Suprapubic skin (tissue), 4 donors: Measurements from ENCODE around the gene ATP6V0B.

ENCODE experiments used
- CTCF ChIP-seq, 2 donors: fragments of 200-600 bp in 1 of 2; fragments of 450-650 bp in 1 of 2; sonication (generic) in 1 of 2; IDR thresholded peaks; one replicate each; pipeline ENCODE4 v1.5.1; 2016 to 2019; ENCODE audit warnings: antibody characterized with exemption in 2 of 2, mild to moderate bottlenecking in 1 of 2, moderate library complexity in 1 of 2
- POLR2A ChIP-seq, 2 donors: fragments of 450-650 bp; IDR thresholded peaks; one replicate each; pipeline ENCODE4 v1.6.1; 2017; ENCODE audit warnings: antibody characterized with exemption in 2 of 2, mild to moderate bottlenecking in 2 of 2, moderate library complexity in 2 of 2
- POLR2AphosphoS5 ChIP-seq, 3 donors: sonication (generic); formaldehyde crosslinking; IDR thresholded peaks; one replicate each; pipeline ENCODE4 v1.6.1; 2017; ENCODE audit warnings: antibody characterized with exemption in 3 of 3

GRCh38 chr1:43951021-43951985, 23.5 kb upstream of the ATP6V0B start:
- TF ChIP-seq POLR2AphosphoS5 (IDR thresholded peaks at IDR 0.05), result no peak
- no peak for TF ChIP-seq CTCF (IDR thresholded peaks at IDR 0.05)
- no peak for TF ChIP-seq POLR2A (IDR thresholded peaks at IDR 0.05)
